ENCODE measurements around the gene FNDC3B. TPM values are rescaled to one million over a fixed set of nuclear protein-coding genes. Genes with fewer than 3 reads are reported as not detected.

FNDC3B gene
- total RNA-seq, 2 donors from 2014 or later = 80.6 to 107 TPM

DNA sequence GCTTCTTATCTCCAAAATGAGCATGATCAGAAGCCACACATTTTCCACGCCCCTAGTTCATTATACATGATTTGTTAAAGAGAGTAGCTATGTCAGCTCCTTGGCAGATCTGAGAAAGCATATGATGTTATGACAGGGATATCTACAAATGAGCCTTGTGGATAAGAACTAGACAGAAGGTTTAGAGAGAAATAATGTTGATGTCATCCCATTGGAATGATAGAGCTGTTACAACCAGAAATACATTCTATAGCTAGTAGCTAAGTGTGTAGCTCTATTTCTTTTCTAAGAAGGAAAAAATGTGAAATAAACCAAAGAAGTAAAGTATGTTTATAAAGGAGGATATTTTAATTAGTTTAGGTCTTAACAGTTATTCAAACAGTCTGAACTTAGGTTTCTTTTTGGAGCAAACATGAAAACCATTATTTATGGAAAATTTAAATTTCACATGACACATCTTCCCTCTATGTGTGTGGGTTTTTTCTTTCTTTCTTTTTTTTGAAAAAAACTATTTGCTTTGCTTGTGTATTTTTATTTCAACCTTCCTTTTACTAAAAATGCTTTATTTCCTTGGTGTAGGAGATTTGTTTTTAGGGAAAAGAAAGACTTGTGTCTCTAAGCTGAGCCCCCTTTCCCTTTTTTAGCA is 241.2 kb downstream of the FNDC3B start:
- H3K9me3 ChIP-seq (ENCODE audit: control insufficient read depth, low read length) = no peaks in the 10 kb centered on the region
- H3K27me3 Mint-ChIP-seq (ENCODE audit: insufficient read depth) = no peaks in the 10 kb centered on the region
- H3K4me1 ChIP-seq (ENCODE audit: control insufficient read depth, insufficient read depth, low read length) = no peaks in the 10 kb centered on the region
- no peak for DNase-seq
- 100% methylated on average over 1 of the region's 1 CpG for WGBS, 2 experiments (ENCODE audit: insufficient coverage in 1 of 2, insufficient read length in 1 of 2)
- H3K27ac ChIP-seq (ENCODE audit: low read depth, low read length) = no peak overlapping the region
- no peaks in the 10 kb centered on the region for H3K27me3 ChIP-seq (ENCODE audit: control insufficient read depth, insufficient read depth, low read length, poor library complexity, severe bottlenecking)
- no peak overlapping the region for H3K27ac Mint-ChIP-seq
- peaks cover 91% of the 10 kb centered on the region for H3K36me3 ChIP-seq (ENCODE audit: control insufficient read depth, insufficient read depth, low read length)
- no peaks in the 10 kb centered on the region for H3K9me3 Mint-ChIP-seq
- H3K4me3 ChIP-seq (ENCODE audit: low read length) = no peak overlapping the region
- peaks cover 4% of the 10 kb centered on the region for H3K4me1 Mint-ChIP-seq
- TF ChIP-seq, protein P1, sequence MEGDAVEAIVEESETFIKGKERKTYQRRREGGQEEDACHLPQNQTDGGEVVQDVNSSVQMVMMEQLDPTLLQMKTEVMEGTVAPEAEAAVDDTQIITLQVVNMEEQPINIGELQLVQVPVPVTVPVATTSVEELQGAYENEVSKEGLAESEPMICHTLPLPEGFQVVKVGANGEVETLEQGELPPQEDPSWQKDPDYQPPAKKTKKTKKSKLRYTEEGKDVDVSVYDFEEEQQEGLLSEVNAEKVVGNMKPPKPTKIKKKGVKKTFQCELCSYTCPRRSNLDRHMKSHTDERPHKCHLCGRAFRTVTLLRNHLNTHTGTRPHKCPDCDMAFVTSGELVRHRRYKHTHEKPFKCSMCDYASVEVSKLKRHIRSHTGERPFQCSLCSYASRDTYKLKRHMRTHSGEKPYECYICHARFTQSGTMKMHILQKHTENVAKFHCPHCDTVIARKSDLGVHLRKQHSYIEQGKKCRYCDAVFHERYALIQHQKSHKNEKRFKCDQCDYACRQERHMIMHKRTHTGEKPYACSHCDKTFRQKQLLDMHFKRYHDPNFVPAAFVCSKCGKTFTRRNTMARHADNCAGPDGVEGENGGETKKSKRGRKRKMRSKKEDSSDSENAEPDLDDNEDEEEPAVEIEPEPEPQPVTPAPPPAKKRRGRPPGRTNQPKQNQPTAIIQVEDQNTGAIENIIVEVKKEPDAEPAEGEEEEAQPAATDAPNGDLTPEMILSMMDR (conservative IDR thresholded peaks at IDR 0.05) = no peak
- H3K36me3 Mint-ChIP-seq (ENCODE audit: low read depth) = peaks cover 52% of the 10 kb centered on the region
- H3K9ac ChIP-seq (ENCODE audit: extremely low read depth, low read length, poor library complexity, severe bottlenecking) = no peak overlapping the region
- no peak overlapping the region for H3K4me3 Mint-ChIP-seq

DNA sequence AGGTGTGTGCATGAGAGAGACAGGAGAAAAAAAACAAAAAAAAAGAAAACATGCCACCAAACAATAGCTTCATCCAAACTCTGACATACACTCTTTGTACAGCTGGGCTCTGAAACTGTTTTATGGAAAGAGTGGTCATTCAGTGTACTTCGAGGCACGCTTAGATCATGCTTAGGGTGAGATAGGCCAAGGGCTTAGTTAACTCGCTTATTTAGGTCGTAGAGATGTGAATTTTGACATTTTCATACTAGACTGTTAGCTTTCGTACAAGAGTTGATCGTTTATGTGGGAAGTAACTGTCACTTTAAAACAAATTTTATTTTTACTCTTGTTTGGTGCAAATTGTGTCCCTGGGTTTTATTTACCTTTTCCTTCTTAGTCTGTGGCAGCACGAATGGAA is 242.5 kb downstream of the FNDC3B start:
- H3K9ac ChIP-seq (ENCODE audit: extremely low read depth, low read length, poor library complexity, severe bottlenecking) = no peak overlapping the region
- TF ChIP-seq, protein P1 (conservative IDR thresholded peaks at IDR 0.05) = no peak
- peaks cover 4% of the 10 kb centered on the region for H3K4me1 Mint-ChIP-seq
- H3K36me3 ChIP-seq (ENCODE audit: control insufficient read depth, insufficient read depth, low read length) = peaks cover 91% of the 10 kb centered on the region
- H3K27me3 Mint-ChIP-seq (ENCODE audit: insufficient read depth) = no peaks in the 10 kb centered on the region
- H3K4me3 ChIP-seq (ENCODE audit: low read length) = no peak overlapping the region
- H3K9me3 ChIP-seq (ENCODE audit: control insufficient read depth, low read length) = no peaks in the 10 kb centered on the region
- peaks cover 56% of the 10 kb centered on the region for H3K36me3 Mint-ChIP-seq (ENCODE audit: low read depth)
- H3K4me3 Mint-ChIP-seq = no peak overlapping the region
- no peak for DNase-seq
- H3K27ac ChIP-seq (ENCODE audit: low read depth, low read length) = no peak overlapping the region
- no peaks in the 10 kb centered on the region for H3K4me1 ChIP-seq (ENCODE audit: control insufficient read depth, insufficient read depth, low read length)
- no peaks in the 10 kb centered on the region for H3K27me3 ChIP-seq (ENCODE audit: control insufficient read depth, insufficient read depth, low read length, poor library complexity, severe bottlenecking)
- no peak overlapping the region for H3K27ac Mint-ChIP-seq
- 90 to 95% methylated on average over 6 of the region's 7 CpGs for WGBS, 2 experiments (ENCODE audit: insufficient coverage in 1 of 2, insufficient read length in 1 of 2)
- no peaks in the 10 kb centered on the region for H3K9me3 Mint-ChIP-seq

DNA sequence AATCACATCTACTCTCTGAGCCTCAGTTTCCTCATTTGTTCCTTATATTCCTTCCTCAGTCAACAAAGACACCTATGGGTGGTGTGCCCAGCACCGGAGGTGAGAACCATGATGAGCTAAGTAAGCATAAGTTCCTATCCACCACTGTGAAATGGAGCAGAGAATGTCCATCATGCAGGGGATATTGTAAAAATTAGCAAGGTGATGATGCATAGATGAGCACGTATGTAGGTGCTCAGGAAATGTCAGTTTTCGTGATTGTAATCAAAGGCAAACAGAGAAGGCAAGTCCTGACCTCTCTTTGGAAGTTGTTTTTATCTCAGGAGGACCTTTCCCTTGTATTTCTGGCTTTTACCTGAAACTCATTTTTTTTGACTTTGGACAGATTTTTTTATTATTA is 243.5 kb downstream of the FNDC3B start:
- TF ChIP-seq, protein P1 (conservative IDR thresholded peaks at IDR 0.05) = no peak
- H3K9ac ChIP-seq (ENCODE audit: extremely low read depth, low read length, poor library complexity, severe bottlenecking) = no peak overlapping the region
- H3K36me3 Mint-ChIP-seq (ENCODE audit: low read depth) = peaks cover 54% of the 10 kb centered on the region

More for the DNA sequence above, 243.5 kb downstream of the FNDC3B start:
- 93 to 95% methylated on average over 2 to 3 of the region's 3 CpGs for WGBS, 2 experiments (ENCODE audit: insufficient coverage in 1 of 2, insufficient read length in 1 of 2)
- H3K27me3 ChIP-seq (ENCODE audit: control insufficient read depth, insufficient read depth, low read length, poor library complexity, severe bottlenecking) = no peaks in the 10 kb centered on the region
- H3K9me3 ChIP-seq (ENCODE audit: control insufficient read depth, low read length) = no peaks in the 10 kb centered on the region
- peaks cover 4% of the 10 kb centered on the region for H3K4me1 Mint-ChIP-seq
- no peak overlapping the region for H3K27ac ChIP-seq (ENCODE audit: low read depth, low read length)
- no peak overlapping the region for H3K4me3 ChIP-seq (ENCODE audit: low read length)
- no peaks in the 10 kb centered on the region for H3K9me3 Mint-ChIP-seq
- H3K36me3 ChIP-seq (ENCODE audit: control insufficient read depth, insufficient read depth, low read length) = peaks cover 91% of the 10 kb centered on the region
- H3K27me3 Mint-ChIP-seq (ENCODE audit: insufficient read depth) = no peaks in the 10 kb centered on the region
- H3K4me3 Mint-ChIP-seq = no peak overlapping the region
- no peak overlapping the region for H3K27ac Mint-ChIP-seq
- DNase-seq = no peak
- no peaks in the 10 kb centered on the region for H3K4me1 ChIP-seq (ENCODE audit: control insufficient read depth, insufficient read depth, low read length)

Measured in endodermal cell (in vitro differentiated cells).